Measurements from ENCODE around the gene RAC2. TPM values are rescaled to one million over a fixed set of nuclear protein-coding genes. Genes with fewer than 3 reads are reported as not detected.

Gene RAC2
- total and polyA plus RNA-seq, 2 of the 8 experiments (the other 6 are each of a cell fraction or from before 2014, with no cell fraction given): 2.3 to 4.3 TPM

- TF ChIP-seq GABPA (IDR thresholded peaks at IDR 0.05; ENCODE audit: borderline replicate concordance, insufficient read depth, low read length): no peak
Measured at GRCh38 chr22:37182949-37183245, 61.2 kb downstream of the RAC2 start (continued).
